Measurements from ENCODE around the gene PLCXD3.

Gene PLCXD3

DNA sequence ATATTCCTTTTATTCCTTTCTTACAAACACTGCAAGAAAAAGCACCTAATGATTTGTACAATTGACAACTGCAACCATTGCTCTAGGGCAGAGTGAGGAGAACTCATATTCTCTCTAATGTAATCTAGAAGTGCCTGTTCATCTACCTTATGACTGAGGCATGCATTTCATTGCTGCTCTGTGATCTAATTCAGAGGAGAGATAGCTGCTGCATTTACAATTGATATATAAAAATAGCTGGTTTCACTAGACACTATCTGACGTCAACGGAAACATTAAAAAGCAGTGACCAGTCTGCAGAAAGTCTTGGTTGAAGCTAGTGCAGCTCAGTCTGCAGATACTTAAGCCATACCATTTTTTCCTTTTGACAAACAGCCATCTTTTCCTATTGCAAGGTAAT is 224.2 kb downstream of the PLCXD3 start:
- no peak for DNase-seq (ENCODE audit: low read depth, low spot score)

DNA sequence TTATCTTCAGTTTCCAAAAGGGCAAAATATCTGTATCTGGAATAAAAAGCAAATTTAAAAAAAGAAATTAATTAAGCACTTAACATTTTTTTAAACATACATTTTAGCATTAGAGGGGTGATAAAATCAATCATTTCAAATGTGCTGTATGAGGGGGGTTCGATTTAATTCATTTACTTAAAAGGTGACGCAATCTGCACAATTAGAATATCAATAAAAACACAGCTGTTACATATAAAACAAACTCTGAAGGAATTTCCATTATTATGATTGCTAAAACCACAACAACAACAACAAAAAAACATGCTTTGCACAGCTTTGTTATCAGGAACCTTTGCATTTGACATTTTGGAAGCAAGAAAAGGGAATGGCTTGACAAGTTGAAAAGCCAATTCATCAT is 225.5 kb downstream of the PLCXD3 start:
- DNase-seq (ENCODE audit: low read depth, low spot score), result no peak

DNA sequence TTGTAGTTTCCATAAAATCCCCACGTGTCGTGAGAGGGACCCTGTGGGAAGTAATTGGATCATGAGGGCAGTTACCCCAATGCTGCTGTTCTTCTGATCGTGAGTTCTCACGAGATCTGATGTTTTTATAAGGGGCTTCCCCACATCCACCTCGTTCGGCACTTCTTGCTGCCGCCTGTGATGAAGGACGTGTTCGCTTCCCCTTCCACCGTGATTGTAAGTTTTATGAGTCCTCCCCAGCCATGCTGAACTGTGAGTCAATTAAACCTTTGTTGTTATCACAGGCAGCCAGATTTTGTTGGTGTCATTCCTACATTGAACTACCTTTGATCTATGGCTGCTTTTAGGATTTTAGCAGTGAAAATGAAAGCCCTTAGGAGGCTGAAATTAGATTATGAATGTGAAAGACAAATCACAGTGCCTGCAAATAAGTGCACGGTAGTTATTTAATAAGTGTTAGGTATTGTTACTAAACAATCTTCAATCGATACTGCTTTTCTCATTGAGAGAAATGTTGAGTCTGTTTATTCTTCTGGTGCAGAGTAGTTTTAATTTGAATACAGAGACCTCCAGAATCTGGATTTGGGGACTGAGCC is 229.1 kb downstream of the PLCXD3 start:
- no peak for DNase-seq (ENCODE audit: low read depth, low spot score)

DNA sequence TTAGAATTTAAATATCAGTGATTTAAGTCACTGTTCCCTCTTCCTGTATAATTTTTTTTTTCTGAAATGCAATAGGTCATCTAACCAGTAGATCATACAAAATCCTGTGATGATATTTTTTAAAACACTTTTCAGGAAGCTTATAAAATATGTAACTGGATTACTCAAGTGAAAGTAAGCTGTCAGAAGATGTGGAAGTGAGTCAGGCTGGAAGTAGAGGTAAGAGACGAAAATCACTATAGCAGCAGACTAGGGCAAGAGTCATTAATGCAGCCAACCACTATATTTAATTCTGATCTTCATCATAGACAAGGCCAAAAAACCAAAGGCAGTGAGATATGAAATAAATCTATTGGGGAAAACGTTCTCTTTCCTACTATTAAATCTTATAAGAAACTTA is 231.4 kb downstream of the PLCXD3 start:
- no peak for DNase-seq (ENCODE audit: low read depth, low spot score)

DNA sequence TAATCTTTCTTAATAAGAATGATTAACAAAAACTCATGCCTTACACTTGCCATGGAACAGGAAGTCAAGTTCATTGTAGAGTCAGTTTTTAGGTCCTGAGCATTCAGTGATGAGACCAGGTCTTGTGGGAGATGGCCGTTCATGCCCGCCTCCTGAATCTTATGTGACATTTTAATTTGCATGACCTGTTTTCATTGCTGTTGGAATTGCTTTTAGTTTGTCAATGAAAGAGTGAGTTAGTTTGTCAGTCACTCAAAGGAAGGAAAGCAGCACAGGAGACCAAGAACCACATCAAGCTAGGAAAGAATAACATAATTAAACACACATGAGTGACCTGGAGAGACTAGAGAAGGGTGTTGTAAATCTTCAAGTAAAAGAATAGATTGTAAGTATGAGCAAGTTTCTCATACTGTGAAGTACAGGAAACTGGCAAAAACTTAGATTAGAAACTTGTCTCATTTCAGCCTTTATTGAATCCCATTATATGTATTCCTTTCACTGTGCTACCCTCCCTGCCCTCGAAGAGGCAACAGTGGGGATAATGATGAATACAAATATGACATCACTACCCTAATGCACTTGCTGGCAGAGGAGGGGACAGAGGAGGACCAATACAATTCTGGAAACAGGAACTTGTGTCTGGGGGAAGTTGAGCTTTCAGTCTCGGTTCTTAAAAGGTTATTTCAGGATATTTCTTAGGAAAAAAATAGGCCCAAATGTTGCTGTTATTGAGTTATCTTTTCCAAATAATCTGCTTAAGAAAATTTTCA is 232.7 kb downstream of the PLCXD3 start:
- no peak for DNase-seq (ENCODE audit: low read depth, low spot score)

DNA sequence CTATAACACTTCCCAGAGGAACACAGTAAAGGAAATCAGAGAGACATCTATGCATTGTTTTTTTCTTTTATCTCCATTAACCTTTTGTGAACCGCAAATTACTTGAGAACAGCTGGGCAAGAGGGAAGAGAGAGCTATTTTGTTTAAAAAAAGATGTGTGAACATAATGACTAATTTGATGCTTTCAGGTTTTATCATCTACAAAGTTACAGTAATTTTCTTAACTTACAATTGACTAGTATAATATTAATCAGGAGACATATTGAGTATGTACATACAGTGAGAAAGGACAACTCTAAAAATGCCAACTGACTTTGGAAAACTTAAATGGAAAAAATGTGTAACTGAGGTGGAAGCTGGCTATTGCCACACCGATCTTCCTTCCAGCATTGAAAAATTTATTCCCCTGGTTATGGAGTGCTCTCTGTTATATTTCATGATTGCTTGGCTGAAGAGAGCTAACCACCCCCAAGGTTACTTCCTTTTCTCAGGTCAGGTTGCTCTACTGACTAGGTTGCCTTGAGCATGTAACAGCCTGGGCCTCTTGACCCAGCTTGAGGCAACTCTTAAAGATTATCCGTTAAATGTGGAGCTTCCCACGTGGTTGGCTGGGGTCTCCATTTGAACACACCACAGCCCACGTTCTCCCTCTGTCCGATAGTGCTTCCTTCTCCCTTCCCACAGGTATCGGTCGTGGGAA is 234.4 kb downstream of the PLCXD3 start:
- no peak for DNase-seq (ENCODE audit: low read depth, low spot score)

DNA sequence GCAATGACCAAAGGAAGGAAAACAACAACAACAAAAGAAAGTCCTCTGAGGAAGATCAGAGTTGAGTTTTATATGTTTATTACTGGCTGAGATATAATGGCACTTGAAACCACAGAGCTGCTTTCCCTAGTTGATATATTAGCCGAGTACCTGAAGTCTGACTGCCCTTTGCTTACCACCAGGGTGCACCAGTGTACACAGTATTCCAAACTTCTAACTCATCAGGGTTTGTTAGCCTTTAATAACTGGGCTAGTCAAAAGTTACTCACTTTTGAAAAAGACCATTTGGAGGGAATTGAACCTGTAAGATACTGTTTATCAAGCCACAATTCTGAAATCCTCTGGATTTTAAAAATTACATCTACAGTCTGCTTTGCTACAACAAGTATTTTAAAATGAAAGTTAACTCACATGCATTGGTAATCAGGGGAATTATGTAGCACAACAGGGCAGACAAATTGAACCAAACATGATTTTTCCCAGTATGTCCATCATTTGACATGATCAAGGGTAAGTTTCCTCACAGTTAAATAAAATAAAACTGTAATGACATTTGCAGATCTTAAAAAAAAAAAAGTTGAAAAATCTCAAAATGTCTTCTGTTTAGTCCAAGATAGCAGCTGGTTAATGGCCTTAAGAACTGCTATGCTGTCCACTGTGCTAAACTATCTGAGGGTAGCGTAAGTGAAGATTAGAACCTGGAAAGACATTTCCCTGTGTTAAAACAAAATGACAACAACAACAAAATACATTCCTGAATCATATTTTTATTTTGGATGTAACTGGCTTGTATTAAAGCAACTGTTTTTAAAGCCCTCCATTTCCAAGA is 239.8 kb downstream of the PLCXD3 start:
- peak; percentile 36 for DNase-seq (ENCODE audit: low read depth, low spot score)

DNA sequence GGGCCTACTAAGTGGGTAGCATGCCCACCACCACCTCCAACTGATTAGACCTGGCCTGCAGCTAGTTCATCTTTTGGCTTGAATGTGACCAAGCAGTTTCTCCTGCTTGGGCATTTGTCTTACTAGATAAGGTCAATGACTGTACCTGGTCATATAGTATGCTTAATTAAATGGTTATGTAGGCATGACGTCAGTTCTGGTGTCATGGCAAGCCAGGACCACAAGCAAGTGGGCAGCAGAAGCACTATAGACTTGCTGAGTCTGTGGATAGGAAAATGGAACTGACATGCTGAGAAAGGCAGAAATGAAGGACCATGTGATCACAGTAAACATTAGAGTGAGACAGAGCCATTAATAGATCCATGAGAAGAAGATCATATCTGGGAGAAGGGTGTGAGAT is 241.5 kb downstream of the PLCXD3 start:
- no peak for DNase-seq (ENCODE audit: low read depth, low spot score)

DNA sequence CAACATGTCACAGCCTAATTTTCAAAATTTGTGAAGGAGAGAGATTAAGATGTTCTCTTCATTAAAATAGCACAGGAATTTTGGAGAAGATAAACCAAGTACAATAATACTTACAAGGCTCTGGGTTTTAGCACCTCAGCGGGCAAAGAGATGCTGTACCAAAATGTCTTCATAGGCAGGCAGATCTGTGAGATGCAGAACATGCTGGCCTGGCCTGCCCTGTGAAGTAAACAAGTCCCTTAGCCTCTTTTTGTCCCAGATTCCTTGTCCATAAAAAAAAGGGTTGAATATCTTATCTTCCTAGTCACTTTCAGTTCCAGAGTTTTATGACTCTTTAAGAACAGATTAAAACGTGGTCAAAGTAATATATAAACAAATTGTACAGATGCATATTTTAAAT is 244.0 kb downstream of the PLCXD3 start:
- DNase-seq (ENCODE audit: low read depth, low spot score), result no peak

DNA sequence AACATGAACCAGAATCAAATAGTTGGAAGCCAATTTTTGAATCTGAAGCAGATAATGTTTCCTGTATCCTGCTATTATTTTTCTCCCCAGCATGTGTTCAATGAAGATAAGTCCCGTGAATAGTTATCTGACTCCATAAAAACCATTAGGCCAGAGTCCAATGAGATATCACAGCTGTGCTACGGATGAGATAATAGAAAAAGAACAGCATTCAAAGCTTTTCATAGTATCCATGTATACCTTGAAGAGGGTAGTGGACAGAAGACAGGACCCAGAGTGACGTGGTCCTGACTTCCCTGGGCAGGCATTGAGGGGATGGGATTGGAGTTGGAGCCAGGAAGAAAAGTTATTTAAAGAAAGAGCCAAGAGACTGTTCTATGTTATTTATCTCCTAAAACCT is 246.4 kb downstream of the PLCXD3 start:
- DNase-seq (ENCODE audit: low read depth, low spot score), result no peak

DNA sequence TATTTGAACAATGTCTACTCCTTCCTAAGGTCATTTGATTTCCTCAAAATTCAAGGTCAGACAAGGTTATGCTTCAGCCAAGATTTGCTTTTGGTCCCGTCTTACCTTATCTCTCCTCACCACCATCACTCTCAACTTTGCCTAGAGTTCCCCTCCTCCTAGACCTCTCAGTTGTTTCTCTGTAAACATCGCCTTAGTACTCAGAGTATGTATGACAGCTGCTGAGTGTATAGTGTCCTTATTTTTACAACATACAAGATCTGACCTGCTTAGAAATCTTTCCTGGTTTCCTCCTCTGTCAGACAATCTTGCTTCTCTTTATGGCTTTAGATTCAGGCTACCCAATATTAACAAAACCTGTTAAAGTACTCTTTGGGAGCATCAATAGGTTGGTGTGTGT is 247.1 kb downstream of the PLCXD3 start:
- no peak for DNase-seq (ENCODE audit: low read depth, low spot score)

Data from smooth muscle cell of the brain vasculature (primary cell).